ENCODE data around the gene CLEC4M. TPM values are rescaled to one million over a fixed set of nuclear protein-coding genes. Genes with fewer than 3 reads are reported as not detected.

CLEC4M gene
- total and polyA plus RNA-seq, 2 of the 8 experiments (the other 6 are each of a cell fraction or from before 2014, with no cell fraction given): not detected

GRCh38 chr19:7739211-7739755 lies 23.8 kb upstream of the CLEC4M start:
- Histone ChIP-seq H4K5ac (ENCODE audit: insufficient read length, low read depth, low read length) (no peak overlapping the region), H3K4me2 (ENCODE audit: insufficient read depth in 1 of 2, low read depth in 2 of 2, low read length in 2 of 2) (no peak overlapping the region), H3K14ac (ENCODE audit: insufficient read length) (no peak overlapping the region), H2AK5ac (ENCODE audit: low read depth, low read length) (no peak overlapping the region), H2AFZ (ENCODE audit: low read length) (no peak overlapping the region), H3K9ac (replicated peaks in 1 of 4; ENCODE audit: extremely low read depth in 1 of 4, low read depth in 3 of 4, low read length in 3 of 4) (no peak overlapping the region), H3K4ac (replicated peaks; ENCODE audit: insufficient read length, low read depth, low read length) (no peak overlapping the region), H3K79me1 (ENCODE audit: low read depth, low read length) (no peaks in the 10 kb centered on the region), H3K36me3 (ENCODE audit: control insufficient read depth in 2 of 4, insufficient read depth in 4 of 4, low read length in 3 of 4) (no peaks in the 10 kb centered on the region), H4K91ac (replicated peaks; ENCODE audit: insufficient read length, low read length) (no peak overlapping the region), H3K4me1 (replicated peaks in 1 of 4; ENCODE audit: control insufficient read depth in 3 of 4, insufficient read depth in 4 of 4, low read length in 3 of 4) (peaks cover 0 to 3% (median 0%) of the 10 kb centered on the region in 4 experiments; a peak in 1 of 7 replicates), H2BK5ac (ENCODE audit: low read depth, low read length) (no peak overlapping the region), H2BK20ac (ENCODE audit: low read length) (no peak overlapping the region), H4K8ac (ENCODE audit: extremely low read depth, insufficient read depth, low read length) (no peak overlapping the region), H3K23me2 (ENCODE audit: low read depth, low read length) (no peaks in the 10 kb centered on the region), H3K9me3 (ENCODE audit: insufficient read depth in 2 of 2, low read depth in 1 of 2, low read length in 1 of 2) (no peaks in the 10 kb centered on the region; a peak in 1 of 4 replicates), H4K20me1 (replicated peaks in 1 of 2; ENCODE audit: control insufficient read depth in 1 of 2, insufficient read depth in 2 of 2, low read length in 2 of 2) (no peaks in the 10 kb centered on the region), H3K79me2 (ENCODE audit: control insufficient read depth in 1 of 2, insufficient read depth in 2 of 2, low read length in 2 of 2) (no peaks in the 10 kb centered on the region), H3K56ac (replicated peaks; ENCODE audit: insufficient read length, low read depth, low read length) (no peak overlapping the region), H2BK120ac (replicated peaks; ENCODE audit: low read depth, low read length) (no peak overlapping the region), H2BK15ac (ENCODE audit: low read length) (no peak overlapping the region), H2BK12ac (ENCODE audit: low read depth, low read length) (no peak overlapping the region), H3K4me3 (ENCODE audit: extremely low read depth in 1 of 4, insufficient read depth in 2 of 4, low read depth in 3 of 4, low read length in 4 of 4) (no peak overlapping the region), H3K18ac (ENCODE audit: extremely low read depth, low read length) (no peak overlapping the region), H3K23ac (ENCODE audit: insufficient read length) (no peak overlapping the region), H3K27ac (ENCODE audit: low read depth, low read length) (no peak overlapping the region), H3K27me3 (replicated peaks in 1 of 4; ENCODE audit: control insufficient read depth in 3 of 4, extremely low read depth in 1 of 4, insufficient read depth in 3 of 4, low read length in 3 of 4) (peaks cover 0 to 3% (median under 1%) of the 10 kb centered on the region in 4 experiments; a peak in 4 of 7 replicates)
- no peak for FAIRE-seq
- ChIA-PET CTCF (ENCODE audit: partially characterized antibody) (interaction anchor here (0.6 to 1.5 kb wide), 8 partner anchors 15 to 365 kb away, joined by 3 to 6 read pairs (median 4); partner anchors contain the start of gene TRAPPC5), POLR2A (ENCODE audit: partially characterized antibody) (no interaction called here)
- 83% methylated on average over 2 of the region's 2 CpGs; no CpG with 5 or more reads in 1 of the 2 experiments for WGBS, 2 experiments (ENCODE audit: extremely low coverage in 1 of 2, insufficient coverage in 1 of 2, insufficient read length in 1 of 2, insufficient replicate concordance in 2 of 2, low coverage in 1 of 2, low lambda C conversion rate in 2 of 2, missing lambda C conversion rate in 1 of 2)
- DNase-seq (ENCODE audit: low read depth in 1 of 2, low spot score in 2 of 2): no peak
- TF ChIP-seq JUND (IDR thresholded peaks at IDR 0.05; ENCODE audit: low read length): no peak
- no peak for TF ChIP-seq EP300 (IDR thresholded peaks at IDR 0.05; ENCODE audit: borderline replicate concordance in 1 of 2, low read depth in 2 of 2, low read length in 2 of 2)

Data from H1 (cell line).